ENCODE data around the gene BTNL3.

BTNL3 gene

GRCh38 chr5:181050016-181050415 lies 61.4 kb downstream of the BTNL3 start:
- DNase-seq = no peak

- no peak for DNase-seq
These were observed 63.4 kb downstream of the BTNL3 start for GRCh38 chr5:181051841-181052671.

- peak; percentile 34 for DNase-seq
These were observed 64.2 kb downstream of the BTNL3 start for GRCh38 chr5:181052672-181053487.

GRCh38 chr5:181053488-181054121 lies 65.0 kb downstream of the BTNL3 start:
- no peak for DNase-seq

GRCh38 chr5:181054138-181054537 lies 65.5 kb downstream of the BTNL3 start:
- DNase-seq = no peak

- DNase-seq = no peak
These were observed 66.3 kb downstream of the BTNL3 start for GRCh38 chr5:181054871-181055459.
